Measurements from ENCODE around the gene CENATAC. TPM values are rescaled to one million over a fixed set of nuclear protein-coding genes. Genes with fewer than 3 reads are reported as not detected.

The CENATAC gene
- total and polyA plus RNA-seq, 9 of the 15 experiments (the other 6 are each of a cell fraction or from before 2014, with no cell fraction given) = 2.4 to 25.5 (median 13.7) TPM

GRCh38 chr11:119057000-119057769 is 59.2 kb downstream of the CENATAC start, which contains the start of gene HYOU1 (continued):
- TF ChIP-seq, protein P1, sequence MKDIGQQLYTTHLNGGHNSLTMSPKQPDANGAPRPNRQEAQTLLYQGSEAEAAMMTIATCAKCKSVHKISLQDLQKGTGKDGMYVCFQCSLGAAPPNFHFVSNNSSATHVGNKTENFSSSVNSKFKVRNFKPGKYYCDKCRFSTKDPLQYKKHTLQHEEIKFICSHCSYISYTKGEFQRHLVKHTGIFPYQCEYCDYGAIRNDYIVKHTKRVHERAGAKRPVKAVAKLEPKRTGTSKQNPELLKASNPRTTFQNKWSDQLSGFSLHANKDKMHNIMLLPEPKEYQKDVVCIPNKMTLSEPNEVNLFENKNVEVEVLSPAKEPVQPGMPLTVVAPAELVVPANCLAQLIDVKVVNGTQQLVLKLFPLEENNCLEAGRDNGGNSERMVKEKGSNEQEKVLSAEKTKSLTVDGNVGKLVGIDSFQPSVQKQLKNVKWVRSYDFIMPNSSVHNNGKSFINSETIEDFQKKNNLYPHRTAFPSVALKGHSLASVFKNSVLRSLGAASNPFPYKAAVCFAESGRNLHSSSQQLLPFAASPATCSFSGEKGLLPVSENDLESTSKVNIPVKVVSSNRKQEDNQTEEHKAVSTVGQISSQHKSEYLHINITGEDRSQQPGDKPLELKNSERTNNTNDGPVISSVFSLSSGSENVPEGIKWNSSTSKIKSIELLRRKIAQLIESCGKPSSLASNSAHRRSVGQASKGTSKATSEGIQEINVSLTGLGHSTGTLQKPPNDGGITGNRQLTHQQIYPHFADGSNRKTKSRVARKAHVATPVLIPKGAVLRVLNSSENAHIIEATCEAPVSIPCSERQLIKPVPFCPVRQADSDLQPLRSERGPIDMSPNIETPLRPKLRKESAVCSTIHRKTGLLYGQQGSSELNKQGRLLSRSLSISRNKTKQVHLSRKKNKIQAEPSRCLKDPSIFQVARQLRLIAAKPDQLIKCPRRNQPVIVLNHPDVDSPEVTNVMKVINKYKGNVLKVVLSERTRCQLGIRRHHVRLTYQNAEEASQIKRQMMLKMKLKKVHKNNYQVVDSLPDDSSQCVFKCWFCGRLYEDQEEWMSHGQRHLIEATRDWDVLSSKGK (CRISPR knock-in tag; IDR thresholded peaks at IDR 0.05) = no peak
- TF ChIP-seq NFIC (IDR thresholded peaks at IDR 0.05) = peak; percentile 36
- peak; percentile 62; the same call in 1 of the 2 replicates for TF ChIP-seq TARDBP (IDR thresholded peaks at IDR 0.05)
- TF ChIP-seq TOE1 (IDR thresholded peaks at IDR 0.05; ENCODE audit: borderline replicate concordance) = 0 out of 2 replicates have a peak, but pooled peaks have one; percentile 25
- TF ChIP-seq TOE1 (CRISPR knock-in tag; IDR thresholded peaks at IDR 0.05; ENCODE audit: borderline replicate concordance, low read depth) = no peak
- TF ChIP-seq ZKSCAN8 (CRISPR knock-in tag; IDR thresholded peaks at IDR 0.05) = no peak
- TF ChIP-seq POLR3G (IDR thresholded peaks at IDR 0.05; ENCODE audit: extremely low read depth, insufficient read length, insufficient replicate concordance) = no peak
- no peak for TF ChIP-seq ZNF354B (CRISPR knock-in tag; IDR thresholded peaks at IDR 0.05)
- TF ChIP-seq NR2C1 (IDR thresholded peaks at IDR 0.05) = peak; percentile 87
- peak; percentile 87 for TF ChIP-seq NR2C1 (tag; IDR thresholded peaks at IDR 0.05)
- no peak for TF ChIP-seq ARNT (IDR thresholded peaks at IDR 0.05)
- TF ChIP-seq, protein P2, sequence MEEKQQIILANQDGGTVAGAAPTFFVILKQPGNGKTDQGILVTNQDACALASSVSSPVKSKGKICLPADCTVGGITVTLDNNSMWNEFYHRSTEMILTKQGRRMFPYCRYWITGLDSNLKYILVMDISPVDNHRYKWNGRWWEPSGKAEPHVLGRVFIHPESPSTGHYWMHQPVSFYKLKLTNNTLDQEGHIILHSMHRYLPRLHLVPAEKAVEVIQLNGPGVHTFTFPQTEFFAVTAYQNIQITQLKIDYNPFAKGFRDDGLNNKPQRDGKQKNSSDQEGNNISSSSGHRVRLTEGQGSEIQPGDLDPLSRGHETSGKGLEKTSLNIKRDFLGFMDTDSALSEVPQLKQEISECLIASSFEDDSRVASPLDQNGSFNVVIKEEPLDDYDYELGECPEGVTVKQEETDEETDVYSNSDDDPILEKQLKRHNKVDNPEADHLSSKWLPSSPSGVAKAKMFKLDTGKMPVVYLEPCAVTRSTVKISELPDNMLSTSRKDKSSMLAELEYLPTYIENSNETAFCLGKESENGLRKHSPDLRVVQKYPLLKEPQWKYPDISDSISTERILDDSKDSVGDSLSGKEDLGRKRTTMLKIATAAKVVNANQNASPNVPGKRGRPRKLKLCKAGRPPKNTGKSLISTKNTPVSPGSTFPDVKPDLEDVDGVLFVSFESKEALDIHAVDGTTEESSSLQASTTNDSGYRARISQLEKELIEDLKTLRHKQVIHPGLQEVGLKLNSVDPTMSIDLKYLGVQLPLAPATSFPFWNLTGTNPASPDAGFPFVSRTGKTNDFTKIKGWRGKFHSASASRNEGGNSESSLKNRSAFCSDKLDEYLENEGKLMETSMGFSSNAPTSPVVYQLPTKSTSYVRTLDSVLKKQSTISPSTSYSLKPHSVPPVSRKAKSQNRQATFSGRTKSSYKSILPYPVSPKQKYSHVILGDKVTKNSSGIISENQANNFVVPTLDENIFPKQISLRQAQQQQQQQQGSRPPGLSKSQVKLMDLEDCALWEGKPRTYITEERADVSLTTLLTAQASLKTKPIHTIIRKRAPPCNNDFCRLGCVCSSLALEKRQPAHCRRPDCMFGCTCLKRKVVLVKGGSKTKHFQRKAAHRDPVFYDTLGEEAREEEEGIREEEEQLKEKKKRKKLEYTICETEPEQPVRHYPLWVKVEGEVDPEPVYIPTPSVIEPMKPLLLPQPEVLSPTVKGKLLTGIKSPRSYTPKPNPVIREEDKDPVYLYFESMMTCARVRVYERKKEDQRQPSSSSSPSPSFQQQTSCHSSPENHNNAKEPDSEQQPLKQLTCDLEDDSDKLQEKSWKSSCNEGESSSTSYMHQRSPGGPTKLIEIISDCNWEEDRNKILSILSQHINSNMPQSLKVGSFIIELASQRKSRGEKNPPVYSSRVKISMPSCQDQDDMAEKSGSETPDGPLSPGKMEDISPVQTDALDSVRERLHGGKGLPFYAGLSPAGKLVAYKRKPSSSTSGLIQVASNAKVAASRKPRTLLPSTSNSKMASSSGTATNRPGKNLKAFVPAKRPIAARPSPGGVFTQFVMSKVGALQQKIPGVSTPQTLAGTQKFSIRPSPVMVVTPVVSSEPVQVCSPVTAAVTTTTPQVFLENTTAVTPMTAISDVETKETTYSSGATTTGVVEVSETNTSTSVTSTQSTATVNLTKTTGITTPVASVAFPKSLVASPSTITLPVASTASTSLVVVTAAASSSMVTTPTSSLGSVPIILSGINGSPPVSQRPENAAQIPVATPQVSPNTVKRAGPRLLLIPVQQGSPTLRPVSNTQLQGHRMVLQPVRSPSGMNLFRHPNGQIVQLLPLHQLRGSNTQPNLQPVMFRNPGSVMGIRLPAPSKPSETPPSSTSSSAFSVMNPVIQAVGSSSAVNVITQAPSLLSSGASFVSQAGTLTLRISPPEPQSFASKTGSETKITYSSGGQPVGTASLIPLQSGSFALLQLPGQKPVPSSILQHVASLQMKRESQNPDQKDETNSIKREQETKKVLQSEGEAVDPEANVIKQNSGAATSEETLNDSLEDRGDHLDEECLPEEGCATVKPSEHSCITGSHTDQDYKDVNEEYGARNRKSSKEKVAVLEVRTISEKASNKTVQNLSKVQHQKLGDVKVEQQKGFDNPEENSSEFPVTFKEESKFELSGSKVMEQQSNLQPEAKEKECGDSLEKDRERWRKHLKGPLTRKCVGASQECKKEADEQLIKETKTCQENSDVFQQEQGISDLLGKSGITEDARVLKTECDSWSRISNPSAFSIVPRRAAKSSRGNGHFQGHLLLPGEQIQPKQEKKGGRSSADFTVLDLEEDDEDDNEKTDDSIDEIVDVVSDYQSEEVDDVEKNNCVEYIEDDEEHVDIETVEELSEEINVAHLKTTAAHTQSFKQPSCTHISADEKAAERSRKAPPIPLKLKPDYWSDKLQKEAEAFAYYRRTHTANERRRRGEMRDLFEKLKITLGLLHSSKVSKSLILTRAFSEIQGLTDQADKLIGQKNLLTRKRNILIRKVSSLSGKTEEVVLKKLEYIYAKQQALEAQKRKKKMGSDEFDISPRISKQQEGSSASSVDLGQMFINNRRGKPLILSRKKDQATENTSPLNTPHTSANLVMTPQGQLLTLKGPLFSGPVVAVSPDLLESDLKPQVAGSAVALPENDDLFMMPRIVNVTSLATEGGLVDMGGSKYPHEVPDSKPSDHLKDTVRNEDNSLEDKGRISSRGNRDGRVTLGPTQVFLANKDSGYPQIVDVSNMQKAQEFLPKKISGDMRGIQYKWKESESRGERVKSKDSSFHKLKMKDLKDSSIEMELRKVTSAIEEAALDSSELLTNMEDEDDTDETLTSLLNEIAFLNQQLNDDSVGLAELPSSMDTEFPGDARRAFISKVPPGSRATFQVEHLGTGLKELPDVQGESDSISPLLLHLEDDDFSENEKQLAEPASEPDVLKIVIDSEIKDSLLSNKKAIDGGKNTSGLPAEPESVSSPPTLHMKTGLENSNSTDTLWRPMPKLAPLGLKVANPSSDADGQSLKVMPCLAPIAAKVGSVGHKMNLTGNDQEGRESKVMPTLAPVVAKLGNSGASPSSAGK (IDR thresholded peaks at IDR 0.05) = no peak; the same call in 1 of the 2 replicates
- no peak for TF ChIP-seq SLC30A9 (CRISPR knock-in tag; IDR thresholded peaks at IDR 0.05)
- peak; percentile 75 for TF ChIP-seq RBM22 (IDR thresholded peaks at IDR 0.05; ENCODE audit: low read depth, low read length, poor library complexity, severe bottlenecking)
